Erythroblast (primary cell): ENCODE results near the gene TNNI3K.

Source experiments
- GATA1 ChIP-seq: IDR thresholded peaks from 2 replicates; pipeline ENCODE4 v1.6.1; 2011; ENCODE audit warnings: low read depth, mild to moderate bottlenecking, control low read depth, low read length, moderate library complexity
- POLR2A ChIP-seq: IDR thresholded peaks from 2 replicates; pipeline ENCODE4 v1.6.1; 2011; ENCODE audit warnings: mild to moderate bottlenecking, low read length

DNA sequence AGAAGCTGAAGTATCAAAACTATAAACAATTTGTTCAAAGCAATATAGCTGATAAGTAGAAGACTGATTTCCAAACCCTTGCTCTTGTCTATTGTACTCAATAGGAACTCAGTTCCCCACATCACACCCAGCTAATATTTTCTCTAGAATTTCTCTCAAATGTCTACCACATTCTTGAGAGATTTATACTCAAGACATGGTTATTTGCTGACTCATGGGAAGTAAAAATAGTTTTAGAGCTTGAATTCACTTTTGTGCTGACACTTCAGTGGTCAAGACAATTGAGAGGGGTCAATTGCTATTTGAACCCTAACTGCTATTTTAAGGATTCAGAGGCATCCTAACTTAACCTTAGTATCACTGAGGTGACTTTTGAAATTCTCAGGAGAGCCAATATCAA, 99.0 kb downstream of the TNNI3K start:
- TF ChIP-seq POLR2A = no peak
- no peak for TF ChIP-seq GATA1
